ENCODE results near the gene YPEL2. TPM values are rescaled to one million over a fixed set of nuclear protein-coding genes. Genes with fewer than 3 reads are reported as not detected.

YPEL2 gene
- total and polyA plus RNA-seq, 2 donors (not counting 1 experiment from before 2014, with no cell fraction given), result 20.7 to 51.8 TPM

- Mint-ChIP-seq H3K27me3 (no peaks in the 10 kb centered on the region), H3K9me3 (ENCODE audit: insufficient read depth) (no peaks in the 10 kb centered on the region), H3K4me3 (no peak overlapping the region), H3K4me1 (peaks cover 2% of the 10 kb centered on the region), H3K27ac (no peak overlapping the region)
- no peaks in the 10 kb centered on the region for H3K27me3 ChIP-seq (replicated peaks in 1 of 4; ENCODE audit: control extremely low read depth in 1 of 4, control insufficient read depth in 3 of 4, insufficient read depth in 4 of 4, low read length in 3 of 4)
- WGBS (ENCODE audit: insufficient coverage), result no CpG with 5 or more reads among the region's 3 CpGs
- ATAC-seq (ENCODE audit: low read depth), result no peak
- peaks cover 9 to 36% of the 10 kb centered on the region in 2 experiments for H3K36me3 ChIP-seq (replicated peaks in 1 of 2; ENCODE audit: control extremely low read depth in 1 of 2, control insufficient read depth in 1 of 2, extremely low read depth in 1 of 2, insufficient read depth in 2 of 2, low read length in 1 of 2)
- H3K4me1 ChIP-seq (ENCODE audit: control insufficient read depth in 2 of 2, insufficient read depth in 2 of 2, low read length in 2 of 2), result no peaks in the 10 kb centered on the region
- no peak overlapping the region for H3K27ac ChIP-seq (ENCODE audit: low read length in 2 of 2)
- no peak for DNase-seq
- H3K4me3 ChIP-seq (ENCODE audit: control extremely low read depth in 1 of 5, extremely low read depth in 1 of 5, insufficient read depth in 1 of 5, low read depth in 2 of 5, low read length in 4 of 5), result no peak overlapping the region
- POLR2A ChIA-PET, result no interaction called here
- intact Hi-C loops (cut with micrococcal nuclease), result no loop called here
- no peaks in the 10 kb centered on the region for H3K9me3 ChIP-seq (ENCODE audit: control extremely low read depth in 1 of 3, control insufficient read depth in 2 of 3, insufficient read depth in 1 of 3, low read length in 2 of 3)
- CTCF ChIA-PET, result interaction anchor here (0.8 to 2.3 kb wide), 2 partner anchors 52 to 72 kb away, joined by 3 to 9 read pairs; no protein-coding TSS in a partner anchor
- no peak overlapping the region for H3K9ac ChIP-seq (ENCODE audit: low read length)
- no peak overlapping the region for H3K4me2 ChIP-seq (replicated peaks; ENCODE audit: low read depth, low read length, poor library complexity, severe bottlenecking)
- H4K20me1 ChIP-seq (ENCODE audit: control insufficient read depth, insufficient read depth, low read length, poor library complexity, severe bottlenecking), result no peaks in the 10 kb centered on the region
- TF ChIP-seq CTCF (IDR thresholded peaks at IDR 0.05) (no peak), EZH2 (IDR thresholded peaks at IDR 0.05; ENCODE audit: borderline replicate concordance, insufficient read depth, low read depth, low read length, poor library complexity, severe bottlenecking) (no peak)
- no peak overlapping the region for H2AFZ ChIP-seq (ENCODE audit: insufficient read depth, low read depth, low read length, poor library complexity, severe bottlenecking)
- H3K79me2 ChIP-seq (ENCODE audit: control insufficient read depth, insufficient read depth, low read length), result no peaks in the 10 kb centered on the region
These were observed 69.8 kb downstream of the YPEL2 start for GRCh38 chr17:59401274-59401673.

- 83% methylated on average over 1 of the region's 1 CpG for WGBS (ENCODE audit: insufficient coverage)
- H3K9me3 ChIP-seq (ENCODE audit: control extremely low read depth in 1 of 3, control insufficient read depth in 2 of 3, insufficient read depth in 1 of 3, low read length in 2 of 3), result no peaks in the 10 kb centered on the region
- TF ChIP-seq EZH2 (IDR thresholded peaks at IDR 0.05; ENCODE audit: borderline replicate concordance, insufficient read depth, low read depth, low read length, poor library complexity, severe bottlenecking), result no peak
- TF ChIP-seq CTCF (IDR thresholded peaks at IDR 0.05), result no peak
- H3K36me3 ChIP-seq (replicated peaks in 1 of 2; ENCODE audit: control extremely low read depth in 1 of 2, control insufficient read depth in 1 of 2, extremely low read depth in 1 of 2, insufficient read depth in 2 of 2, low read length in 1 of 2), result peaks cover 9 to 34% of the 10 kb centered on the region in 2 experiments
- ATAC-seq (ENCODE audit: low read depth) (no peak), DNase-seq (no peak)
- no peaks in the 10 kb centered on the region for H3K27me3 ChIP-seq (replicated peaks in 1 of 4; ENCODE audit: control extremely low read depth in 1 of 4, control insufficient read depth in 3 of 4, insufficient read depth in 4 of 4, low read length in 3 of 4)
- ChIA-PET POLR2A (no interaction called here), CTCF (interaction anchor here (0.8 to 2.3 kb wide), 3 partner anchors 36 to 72 kb away, joined by 3 to 9 read pairs (median 3); no protein-coding TSS in a partner anchor)
- no peak overlapping the region for H3K9ac ChIP-seq (ENCODE audit: low read length)
- H3K4me1 ChIP-seq (ENCODE audit: control insufficient read depth in 2 of 2, insufficient read depth in 2 of 2, low read length in 2 of 2), result no peaks in the 10 kb centered on the region
- H3K4me2 ChIP-seq (replicated peaks; ENCODE audit: low read depth, low read length, poor library complexity, severe bottlenecking), result no peak overlapping the region
- no peaks in the 10 kb centered on the region for H3K79me2 ChIP-seq (ENCODE audit: control insufficient read depth, insufficient read depth, low read length)
- no peak overlapping the region for H3K27ac Mint-ChIP-seq
- no peaks in the 10 kb centered on the region for H3K4me1 Mint-ChIP-seq
- H2AFZ ChIP-seq (ENCODE audit: insufficient read depth, low read depth, low read length, poor library complexity, severe bottlenecking), result no peak overlapping the region
- no peak overlapping the region for H3K4me3 Mint-ChIP-seq
- no peaks in the 10 kb centered on the region for H4K20me1 ChIP-seq (ENCODE audit: control insufficient read depth, insufficient read depth, low read length, poor library complexity, severe bottlenecking)
- no peak overlapping the region for H3K4me3 ChIP-seq (ENCODE audit: control extremely low read depth in 1 of 5, extremely low read depth in 1 of 5, insufficient read depth in 1 of 5, low read depth in 2 of 5, low read length in 4 of 5)
- intact Hi-C loops (cut with micrococcal nuclease), result no loop called here
- no peaks in the 10 kb centered on the region for H3K27me3 Mint-ChIP-seq
- no peak overlapping the region for H3K27ac ChIP-seq (ENCODE audit: low read length in 2 of 2)
- no peaks in the 10 kb centered on the region for H3K9me3 Mint-ChIP-seq (ENCODE audit: insufficient read depth)
These were observed 70.3 kb downstream of the YPEL2 start for GRCh38 chr17:59401725-59402124.

All from B cell (primary cell).